HG02870 (cell line): Measurements from ENCODE around the gene AIPL1.

Experiments used
- ATAC-seq: cut with Tn5 transposase; IDR thresholded peaks from one replicate; pipeline ENCODE4 v1.9.1; 2021; ENCODE audit warnings: mild to moderate bottlenecking, moderate library complexity; ENCODE audit not compliant: unreplicated experiment

The AIPL1 gene

GRCh38 chr17:6380915-6381438 is 53.9 kb downstream of the AIPL1 start:
- ATAC-seq, result no peak

GRCh38 chr17:6377906-6378305 is 57.0 kb downstream of the AIPL1 start:
- ATAC-seq, result no peak

DNA sequence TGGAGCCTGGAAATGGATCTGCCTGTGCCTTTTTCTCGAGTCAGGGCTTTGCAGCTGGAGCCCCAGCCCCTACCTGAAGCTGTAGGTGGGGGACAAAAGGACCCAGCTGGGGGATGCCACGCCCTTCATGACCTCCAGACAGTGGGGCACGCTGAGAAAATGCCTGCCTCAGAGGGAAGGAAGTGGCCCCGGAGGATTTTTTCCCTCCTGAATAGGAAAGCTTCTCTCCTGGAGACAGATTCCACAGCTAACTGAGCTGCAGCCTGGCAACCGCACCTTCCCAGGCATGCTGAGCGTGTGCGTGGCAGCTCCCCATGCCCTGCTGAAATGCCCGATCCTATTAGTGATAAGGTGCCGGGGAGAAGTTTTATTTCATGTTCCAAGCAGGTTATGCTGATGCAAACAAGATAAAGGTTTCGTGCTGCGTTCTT is 58.0 kb downstream of the AIPL1 start:
- ATAC-seq, result no peak

- ATAC-seq, result no peak
Measured at GRCh38 chr17:6374761-6375312, 60.1 kb downstream of the AIPL1 start.

DNA sequence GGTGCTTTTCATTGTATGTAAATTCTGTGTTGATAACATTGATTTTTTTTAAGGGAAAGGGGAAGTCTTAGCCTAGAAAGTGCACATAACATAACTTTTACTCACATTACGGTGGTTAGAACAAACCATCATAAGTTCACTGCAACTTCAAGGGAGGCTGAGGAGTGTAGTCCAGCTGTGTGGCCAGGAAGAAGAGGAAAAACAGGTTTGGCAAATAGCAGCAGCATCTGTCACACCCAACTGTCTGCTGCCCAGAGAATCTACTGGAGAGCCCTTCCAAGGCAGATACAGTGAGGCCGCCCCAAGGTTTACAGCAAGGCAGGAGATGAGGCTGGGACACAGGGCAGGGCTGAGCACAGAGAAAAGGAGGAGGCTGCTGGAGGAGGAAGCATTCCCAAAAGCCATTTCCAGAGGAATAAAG is 60.6 kb downstream of the AIPL1 start:
- no peak for ATAC-seq
